HepG2 (cell line): ENCODE results near the gene NCOA1.

Experiments used
- FOXM1 ChIP-seq: sonication (generic); formaldehyde crosslinking; IDR thresholded peaks from 2 replicates; pipeline ENCODE4 v1.5.0; 2020; ENCODE audit warnings: missing genetic modification reagents
- POLR2AphosphoS5 ChIP-seq: IDR thresholded peaks from 2 replicates; pipeline ENCODE4 v1.6.1; 2012; ENCODE audit warnings: low read depth, low read length
- SMARCE1 ChIP-seq: fragments of 450-650 bp; IDR thresholded peaks from 2 replicates; pipeline ENCODE4 v1.6.1; 2017; ENCODE audit warnings: borderline replicate concordance

DNA sequence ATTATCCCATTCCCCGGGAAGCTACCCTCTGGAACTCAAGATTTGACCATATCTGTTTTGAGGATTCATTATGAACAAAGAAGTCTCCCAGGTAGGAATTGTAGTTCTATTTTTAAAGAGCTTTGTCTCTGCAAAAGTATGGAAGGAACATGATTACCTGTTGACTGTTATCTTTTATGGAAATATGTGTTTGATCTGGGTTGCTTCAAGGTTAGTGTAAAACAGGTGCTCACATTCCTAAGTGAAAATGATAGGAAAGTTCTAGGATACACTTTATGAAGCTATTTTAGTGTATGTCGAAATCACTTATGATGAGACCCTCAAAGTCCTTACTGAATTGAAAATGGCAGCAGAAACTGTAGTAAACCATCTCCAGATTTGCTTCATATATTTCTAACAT, 153.0 kb downstream of the NCOA1 start:
- TF ChIP-seq FOXM1 (no peak), SMARCE1 (no peak), POLR2AphosphoS5 (no peak)
